GM21515 (cell line): ENCODE data around the gene HTR7.

Experiments
- ATAC-seq: cut with Tn5 transposase; IDR thresholded peaks from one replicate; pipeline ENCODE4 v1.9.1; 2021; ENCODE audit not compliant: unreplicated experiment

Gene HTR7

GRCh38 chr10:90805206-90805605 lies 52.6 kb downstream of the HTR7 start:
- ATAC-seq, result no peak

DNA sequence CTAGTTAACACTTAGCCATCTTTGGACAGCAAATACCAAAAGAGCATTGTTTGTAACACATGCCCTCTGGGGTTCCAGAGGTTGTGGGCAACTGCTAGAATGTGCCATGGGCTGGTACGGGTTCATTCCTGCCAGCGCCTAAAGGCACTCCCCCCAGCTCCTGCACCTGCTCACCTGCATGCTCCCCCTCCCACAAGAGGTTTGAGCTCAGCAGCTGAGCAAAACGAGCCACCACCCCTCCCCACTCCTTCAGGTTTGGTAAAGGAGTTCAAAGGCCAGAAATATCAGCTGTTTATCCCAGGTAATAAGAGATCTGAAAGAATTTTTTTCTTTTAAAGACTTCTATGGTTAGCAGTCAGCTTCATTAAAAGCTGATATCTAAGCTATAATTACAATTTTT lies 53.5 kb downstream of the HTR7 start:
- no peak for ATAC-seq

DNA sequence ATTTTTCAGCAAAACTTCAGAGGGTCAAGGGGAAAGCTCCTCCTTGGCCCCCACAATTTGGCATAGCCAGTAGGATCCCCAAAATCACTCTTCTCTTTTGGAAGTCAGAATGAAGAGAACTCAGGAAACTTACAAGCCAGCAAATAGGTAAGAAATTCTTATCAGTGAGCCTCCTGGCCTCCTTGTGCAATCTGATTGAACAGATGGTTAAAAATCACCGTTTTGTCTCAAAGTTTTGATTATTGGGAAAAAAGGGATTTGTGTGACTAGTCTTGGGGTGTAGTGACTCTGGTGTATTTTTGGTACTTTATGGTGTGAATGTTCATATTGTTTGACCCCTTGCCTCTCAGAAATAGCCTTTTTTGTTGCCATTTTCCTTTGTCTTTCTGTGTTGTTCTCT lies 56.2 kb downstream of the HTR7 start:
- ATAC-seq, result no peak

DNA sequence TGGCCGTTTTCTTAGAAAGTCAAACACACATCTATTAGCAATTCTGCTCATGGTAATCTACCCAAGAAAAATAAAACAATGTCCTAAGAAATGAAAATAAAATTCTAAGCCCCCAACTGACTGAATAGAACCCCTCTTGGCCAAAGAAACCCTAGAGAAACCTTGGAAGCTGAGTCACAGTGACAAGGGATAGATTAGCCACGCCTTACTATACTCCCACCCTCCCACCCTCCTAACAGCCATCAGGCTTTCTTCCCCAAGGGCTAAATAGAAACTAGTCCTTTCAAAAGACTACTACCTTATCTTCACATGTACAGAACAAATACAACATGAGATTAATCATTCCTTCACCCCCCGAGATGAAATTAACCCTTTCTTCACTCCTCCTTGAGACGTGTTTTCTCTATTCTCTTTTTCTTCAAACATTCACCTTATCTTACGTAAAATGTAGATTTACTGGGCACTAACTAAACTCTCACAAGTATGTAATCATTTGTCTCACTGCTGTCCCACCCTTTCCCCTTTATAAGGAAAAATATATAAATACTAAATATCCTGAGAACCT lies 57.5 kb downstream of the HTR7 start:
- ATAC-seq, result no peak

- no peak for ATAC-seq
These were observed 58.7 kb downstream of the HTR7 start for GRCh38 chr10:90799172-90799571.

- ATAC-seq, result no peak
These were observed 59.4 kb downstream of the HTR7 start for GRCh38 chr10:90798482-90798881.

- no peak for ATAC-seq
These were observed 67.4 kb downstream of the HTR7 start for GRCh38 chr10:90790422-90790821.

- peak; percentile 75 for ATAC-seq
These were observed 68.9 kb downstream of the HTR7 start for GRCh38 chr10:90788968-90789367.

DNA sequence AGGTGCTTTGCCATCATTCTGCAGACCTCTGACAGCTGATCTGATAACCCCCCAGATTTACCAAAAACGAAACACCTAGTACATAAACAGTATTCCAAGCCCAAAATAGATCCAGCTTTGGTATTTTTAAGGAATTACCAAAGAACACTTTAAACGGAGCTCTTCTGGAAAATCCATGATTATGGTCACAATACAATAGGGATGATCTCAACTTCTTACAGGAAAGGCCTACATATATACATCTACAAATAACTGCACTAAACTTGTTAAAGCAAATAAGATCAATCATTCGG lies 69.7 kb downstream of the HTR7 start:
- no peak for ATAC-seq

- no peak for ATAC-seq
These were observed 70.2 kb downstream of the HTR7 start for GRCh38 chr10:90787393-90788198.

GRCh38 chr10:90785782-90786181 lies 72.1 kb downstream of the HTR7 start:
- no peak for ATAC-seq

GRCh38 chr10:90784771-90785170 lies 73.1 kb downstream of the HTR7 start:
- ATAC-seq, result no peak

- no peak for ATAC-seq
These were observed 77.4 kb downstream of the HTR7 start for GRCh38 chr10:90780488-90780887.

DNA sequence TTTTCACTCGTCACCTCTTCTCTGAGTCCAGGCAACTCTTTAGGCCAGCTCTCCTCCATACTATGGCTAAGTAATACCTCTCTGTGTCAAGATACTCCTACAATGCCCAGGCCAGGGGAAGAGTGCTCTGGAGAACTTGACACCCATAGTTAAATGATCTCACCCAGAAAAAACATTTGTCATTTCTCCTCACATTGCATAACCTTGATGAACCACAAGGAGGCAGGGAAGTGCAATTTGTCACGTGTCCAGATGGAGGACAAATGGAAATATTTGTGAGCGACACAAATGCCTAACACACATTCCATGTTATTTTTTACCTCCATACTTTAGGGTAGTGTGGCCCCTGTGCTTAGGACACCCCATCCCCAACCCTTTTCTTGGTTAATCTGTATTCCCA lies 78.3 kb downstream of the HTR7 start:
- no peak for ATAC-seq

DNA sequence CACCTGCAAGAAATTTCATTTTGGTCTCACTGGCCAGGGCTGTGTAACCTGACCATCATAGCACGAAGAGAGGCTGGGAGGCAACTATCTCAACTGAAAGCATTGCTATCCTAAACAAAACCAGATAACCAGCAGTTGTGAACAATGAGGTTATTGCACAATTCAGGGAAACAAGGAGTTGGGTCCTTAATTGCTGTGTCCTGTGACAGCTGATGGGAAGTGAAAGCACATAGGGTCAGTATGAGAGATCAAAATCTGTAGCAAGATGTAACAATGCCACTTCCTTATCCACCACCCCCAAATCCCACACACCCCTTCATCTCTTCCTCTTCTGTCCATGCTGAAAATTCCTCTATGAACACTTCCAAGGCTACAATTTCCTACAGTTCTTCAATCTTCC lies 80.2 kb downstream of the HTR7 start:
- ATAC-seq, result no peak

GRCh38 chr10:90775351-90776028 lies 82.3 kb downstream of the HTR7 start:
- peak; percentile 45 for ATAC-seq

DNA sequence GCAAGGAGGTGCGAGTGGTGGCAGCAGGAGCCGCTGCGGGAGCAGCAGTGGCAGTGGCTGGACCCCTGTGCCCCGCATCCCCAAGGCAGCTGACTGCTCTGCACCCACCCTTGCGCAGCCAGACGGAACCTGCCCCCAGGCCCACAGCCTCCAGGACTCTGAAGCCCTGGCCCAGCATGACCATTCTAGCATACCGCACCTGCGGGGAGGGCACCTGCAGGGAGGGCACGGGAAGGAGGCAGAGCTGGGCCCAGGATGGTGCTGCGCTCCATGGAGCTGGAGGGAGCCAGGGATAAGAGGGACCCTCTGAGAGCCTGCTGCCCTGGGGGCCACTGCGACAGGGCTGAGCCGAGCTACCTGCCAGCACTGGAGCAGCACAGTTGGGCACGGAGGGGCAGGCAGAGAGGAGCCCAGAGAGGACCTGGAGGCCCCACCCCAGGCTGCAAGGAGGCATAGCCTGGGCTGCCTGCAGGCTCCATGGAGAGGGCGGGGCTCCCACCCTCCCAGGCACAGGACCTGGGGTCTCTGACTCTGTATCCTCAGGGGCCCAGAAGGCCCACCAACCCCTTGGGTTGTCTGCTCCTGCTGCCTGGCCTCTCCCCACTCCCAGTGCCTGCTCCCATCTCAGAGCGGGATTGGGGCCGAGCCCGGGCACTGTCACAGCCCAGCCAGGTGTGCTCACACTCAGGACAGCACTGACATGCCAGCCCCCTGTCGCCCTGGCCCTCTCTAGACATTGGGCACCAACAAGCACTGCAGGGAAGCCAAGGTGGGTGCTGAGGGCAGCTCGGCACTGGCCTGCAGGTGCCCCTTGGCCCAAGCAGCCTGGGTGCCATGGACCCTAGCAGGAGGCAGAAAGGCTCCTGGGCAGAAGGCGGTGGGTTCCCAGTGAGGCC lies 87.6 kb downstream of the HTR7 start:
- ATAC-seq, result no peak

DNA sequence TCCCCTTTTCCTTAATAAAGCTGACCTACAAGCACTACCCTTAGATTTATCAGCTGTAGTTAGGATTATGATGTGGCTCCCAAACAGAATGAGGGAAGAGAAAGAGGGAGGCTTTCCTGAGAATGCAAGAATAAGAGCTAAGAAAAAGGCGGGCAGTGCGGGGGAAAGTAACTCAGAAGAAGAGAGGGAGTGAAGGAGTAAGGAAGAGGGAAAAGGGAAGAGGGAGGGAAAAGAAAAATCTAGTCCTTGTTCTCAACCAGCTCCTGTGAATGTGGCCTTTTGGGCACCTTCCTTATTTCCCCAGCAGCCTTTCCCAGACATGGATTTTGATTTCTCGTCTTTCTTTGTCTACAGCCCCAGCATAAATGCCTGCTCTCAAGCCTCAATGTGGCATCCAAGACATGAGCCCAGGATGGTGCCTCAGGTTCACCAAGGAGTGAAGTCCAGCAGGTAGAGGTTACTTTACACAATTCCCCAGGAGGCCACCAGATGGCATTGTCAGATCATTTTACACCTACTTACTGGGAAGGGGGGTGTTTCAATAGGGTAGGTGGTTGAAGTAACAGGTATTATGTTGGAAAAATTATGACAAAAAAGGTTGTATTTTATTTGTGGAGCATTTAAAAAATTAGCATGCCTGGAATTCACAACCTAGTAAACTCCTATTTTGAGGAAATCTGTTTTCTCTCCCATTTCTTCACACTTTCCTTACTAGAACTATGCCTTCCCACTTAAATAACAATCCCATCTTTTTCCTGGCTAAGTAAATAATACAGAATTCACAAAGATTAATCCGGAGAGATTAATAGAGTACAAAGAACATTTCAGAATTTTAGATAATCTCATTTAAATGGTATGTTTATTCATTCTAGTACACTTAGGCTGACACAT lies 106.5 kb downstream of the HTR7 start:
- peak; percentile 73 for ATAC-seq

GRCh38 chr10:90746829-90747228 lies 111.0 kb downstream of the HTR7 start:
- ATAC-seq, result no peak

GRCh38 chr10:90745565-90745964 lies 112.3 kb downstream of the HTR7 start:
- no peak for ATAC-seq
